ENCODE measurements around the gene PNPT1. TPM values are rescaled to one million over a fixed set of nuclear protein-coding genes. Genes with fewer than 3 reads are reported as not detected.

PNPT1 gene
- total RNA-seq, 1 experiment from 2014 or later, result 54.2 TPM

GRCh38 chr2:55668956-55669355 lies 24.7 kb downstream of the PNPT1 start:
- no peak for DNase-seq (ENCODE audit: low read depth)

- DNase-seq (ENCODE audit: low read depth), result no peak
Observed at GRCh38 chr2:55653255-55653654, 40.4 kb downstream of the PNPT1 start.

GRCh38 chr2:55649211-55649610 lies 44.4 kb downstream of the PNPT1 start:
- no peak for DNase-seq (ENCODE audit: low read depth)

- DNase-seq (ENCODE audit: low read depth), result no peak
Observed at GRCh38 chr2:55636831-55637230, 56.8 kb downstream of the PNPT1 start.

- no peak for DNase-seq (ENCODE audit: low read depth)
Observed at GRCh38 chr2:55628931-55629330, 64.7 kb downstream of the PNPT1 start.

- DNase-seq (ENCODE audit: low read depth), result no peak
Observed at GRCh38 chr2:55627915-55628314, 65.7 kb downstream of the PNPT1 start.

GRCh38 chr2:55621802-55622201 lies 71.8 kb downstream of the PNPT1 start:
- no peak for DNase-seq (ENCODE audit: low read depth)

GRCh38 chr2:55620123-55620779 lies 73.4 kb downstream of the PNPT1 start:
- DNase-seq (ENCODE audit: low read depth), result peak; percentile 34

GRCh38 chr2:55618275-55619055 lies 75.2 kb downstream of the PNPT1 start:
- peak; percentile 61 for DNase-seq (ENCODE audit: low read depth)

- DNase-seq (ENCODE audit: low read depth), result peak; percentile 7
Observed at GRCh38 chr2:55618025-55618274, 75.7 kb downstream of the PNPT1 start.

GRCh38 chr2:55617175-55618024 lies 76.2 kb downstream of the PNPT1 start, which contains the start of gene PPP4R3B:
TSS of gene PPP4R3B (minus strand) at chr2:55617622. CDS start at chr2:55617285, 337 bp downstream.
- peak; percentile 100 for DNase-seq (ENCODE audit: low read depth)

- DNase-seq (ENCODE audit: low read depth), result peak; percentile 59
Observed at GRCh38 chr2:55616551-55617174, 77.0 kb downstream of the PNPT1 start.

- no peak for DNase-seq (ENCODE audit: low read depth)
Observed at GRCh38 chr2:55611997-55612396, 81.6 kb downstream of the PNPT1 start.

- no peak for DNase-seq (ENCODE audit: low read depth)
Observed at GRCh38 chr2:55610954-55611743, 82.5 kb downstream of the PNPT1 start.

GRCh38 chr2:55609938-55610578 lies 83.6 kb downstream of the PNPT1 start:
- DNase-seq (ENCODE audit: low read depth), result no peak

- no peak for DNase-seq (ENCODE audit: low read depth)
Observed at GRCh38 chr2:55609193-55609794, 84.3 kb downstream of the PNPT1 start.

- no peak for DNase-seq (ENCODE audit: low read depth)
Observed at GRCh38 chr2:55607717-55608116, 85.9 kb downstream of the PNPT1 start.

- DNase-seq (ENCODE audit: low read depth), result no peak
Observed at GRCh38 chr2:55604027-55604565, 89.5 kb downstream of the PNPT1 start.

- DNase-seq (ENCODE audit: low read depth), result no peak
Observed at GRCh38 chr2:55601849-55602248, 91.8 kb downstream of the PNPT1 start.

Measured in Daoy (cell line).